Neural progenitor cell (in vitro differentiated cells): ENCODE measurements around the gene EVA1A. TPM values are rescaled to one million over a fixed set of nuclear protein-coding genes. Genes with fewer than 3 reads are reported as not detected.

Experiments used
- DNase-seq: peaks from one replicate; pipeline ENCODE4 v3.0.0-alpha.2; 2016; ENCODE audit warnings: low spot score
- H2AFZ ChIP-seq: fragments of 200-600 bp; sonication (generic); replicated peaks from 2 replicates; pipeline ENCODE4 v1.6.1; 2016; ENCODE audit warnings: antibody characterized with exemption
- H3F3A ChIP-seq: fragments of 200-600 bp; sonication (generic); 2 replicates; pipeline ENCODE4 v1.6.1; 2016; ENCODE audit warnings: antibody characterized with exemption, low read depth
- H3K27ac ChIP-seq: fragments of 200-600 bp; sonication (generic); 2 replicates; pipeline ENCODE4 v1.5.1; 2016; ENCODE audit warnings: mild to moderate bottlenecking
- H3K27me3 ChIP-seq: fragments of 200-600 bp; sonication (generic); 2 replicates; pipeline ENCODE4 v1.6.1; 2016; ENCODE audit warnings: mild to moderate bottlenecking, moderate library complexity
- H3K36me3 ChIP-seq: fragments of 200-600 bp; sonication (generic); 2 replicates; pipeline ENCODE4 v1.5.1; 2016
- H3K4me1 ChIP-seq: fragments of 200-600 bp; sonication (generic); 2 replicates; pipeline ENCODE4 v1.6.1; 2016; ENCODE audit warnings: mixed run types
- H3K4me2 ChIP-seq: fragments of 200-600 bp; sonication (generic); 2 replicates; pipeline ENCODE4 v1.6.1; 2016
- H3K4me3 ChIP-seq: fragments of 200-600 bp; sonication (generic); 2 replicates; pipeline ENCODE4 v1.5.1; 2016
- H3K79me2 ChIP-seq: fragments of 200-600 bp; sonication (generic); 2 replicates; pipeline ENCODE4 v1.6.1; 2016; ENCODE audit warnings: low read depth
- H3K9ac ChIP-seq: fragments of 200-600 bp; sonication (generic); 2 replicates; pipeline ENCODE4 v1.6.1; 2016
- H3K9me3 ChIP-seq: fragments of 200-600 bp; sonication (generic); 2 replicates; pipeline ENCODE4 v1.5.1; 2016; ENCODE audit warnings: low read depth
- H4K20me1 ChIP-seq: fragments of 200-600 bp; sonication (generic); 2 replicates; pipeline ENCODE4 v1.6.1; 2016; ENCODE audit warnings: low read depth
- H3K27ac Mint-ChIP-seq: 3 replicates; pipeline ENCODE4 v1.8.0; 2021; ENCODE audit warnings: mixed read lengths
- H3K27me3 Mint-ChIP-seq: 2 replicates; pipeline ENCODE4 v1.8.0; 2022; ENCODE audit warnings: low read depth, mild to moderate bottlenecking, inconsistent platforms, moderate library complexity, mixed read lengths; ENCODE audit not compliant: insufficient read depth
- H3K36me3 Mint-ChIP-seq: 3 replicates; pipeline ENCODE4 v1.8.0; 2021; ENCODE audit warnings: mixed read lengths
- H3K4me1 Mint-ChIP-seq: 3 replicates; pipeline ENCODE4 v1.8.0; 2021; ENCODE audit warnings: mixed read lengths
- H3K4me3 Mint-ChIP-seq: 3 replicates; pipeline ENCODE4 v1.8.0; 2021; ENCODE audit warnings: mild to moderate bottlenecking, moderate library complexity, mixed read lengths
- H3K9me3 Mint-ChIP-seq: 3 replicates; pipeline ENCODE4 v1.8.0; 2020; ENCODE audit warnings: mixed read lengths
- EZH2 ChIP-seq: fragments of 200-600 bp; sonication (generic); IDR thresholded peaks from 2 replicates; pipeline ENCODE4 v1.6.1; 2017; ENCODE audit warnings: antibody characterized with exemption, mild to moderate bottlenecking, moderate library complexity
- EZH2phosphoT487 ChIP-seq: fragments of 200-600 bp; sonication (generic); IDR thresholded peaks from 2 replicates; pipeline ENCODE4 v1.6.1; 2017; ENCODE audit warnings: antibody characterized with exemption
- total RNA-seq: library from RNA; depleted of rRNA; stranded (reverse); fragments of >200 nt; gene quantifications from 2 replicates; pipeline ENCODE4 v1.2.3, GENCODE V29; 2015; ENCODE audit warnings: low replicate concordance
- TF ChIP-seq, protein P1 (sequence below): fragments of 200-600 bp; sonication (generic); IDR thresholded peaks from 2 replicates; pipeline ENCODE4 v1.5.1; 2017; ENCODE audit warnings: antibody characterized with exemption, mild to moderate bottlenecking

EVA1A gene
- total RNA-seq, 1 donor from 2014 or later: 2.8 TPM

DNA sequence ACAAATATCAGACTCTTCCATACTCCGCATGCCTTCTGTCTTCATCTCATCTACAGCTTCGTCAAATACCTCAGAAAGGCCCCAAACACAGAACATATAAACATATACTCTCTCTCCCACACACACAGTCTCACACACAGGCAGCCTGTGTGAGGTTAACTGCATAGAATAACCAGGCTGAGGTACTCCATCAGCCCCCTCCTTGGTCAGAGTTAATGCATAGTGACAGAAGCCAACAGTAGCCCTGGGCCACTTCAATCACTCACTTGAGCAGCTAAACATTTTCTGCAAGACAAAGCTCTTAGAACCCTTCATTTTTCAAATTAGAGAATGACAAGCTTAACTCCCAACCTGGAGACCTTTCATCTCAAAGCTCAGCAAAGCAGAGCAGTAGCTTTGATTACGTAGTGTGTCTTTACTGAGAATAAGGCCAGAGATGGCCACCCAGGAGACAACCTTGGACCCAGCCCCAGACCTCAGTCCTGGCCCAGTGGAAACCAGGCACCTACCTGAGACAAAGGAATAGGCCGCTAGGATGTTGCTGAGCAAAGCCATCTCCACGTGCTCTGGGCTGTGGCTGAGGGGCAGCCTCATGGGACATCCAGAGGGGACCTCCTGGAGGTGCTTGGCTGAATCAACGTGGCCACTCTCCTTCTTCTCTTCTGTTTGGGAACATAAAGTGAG lies 43.0 kb downstream of the EVA1A start:
- no peaks in the 10 kb centered on the region for H4K20me1 ChIP-seq
- TF ChIP-seq, protein P1, sequence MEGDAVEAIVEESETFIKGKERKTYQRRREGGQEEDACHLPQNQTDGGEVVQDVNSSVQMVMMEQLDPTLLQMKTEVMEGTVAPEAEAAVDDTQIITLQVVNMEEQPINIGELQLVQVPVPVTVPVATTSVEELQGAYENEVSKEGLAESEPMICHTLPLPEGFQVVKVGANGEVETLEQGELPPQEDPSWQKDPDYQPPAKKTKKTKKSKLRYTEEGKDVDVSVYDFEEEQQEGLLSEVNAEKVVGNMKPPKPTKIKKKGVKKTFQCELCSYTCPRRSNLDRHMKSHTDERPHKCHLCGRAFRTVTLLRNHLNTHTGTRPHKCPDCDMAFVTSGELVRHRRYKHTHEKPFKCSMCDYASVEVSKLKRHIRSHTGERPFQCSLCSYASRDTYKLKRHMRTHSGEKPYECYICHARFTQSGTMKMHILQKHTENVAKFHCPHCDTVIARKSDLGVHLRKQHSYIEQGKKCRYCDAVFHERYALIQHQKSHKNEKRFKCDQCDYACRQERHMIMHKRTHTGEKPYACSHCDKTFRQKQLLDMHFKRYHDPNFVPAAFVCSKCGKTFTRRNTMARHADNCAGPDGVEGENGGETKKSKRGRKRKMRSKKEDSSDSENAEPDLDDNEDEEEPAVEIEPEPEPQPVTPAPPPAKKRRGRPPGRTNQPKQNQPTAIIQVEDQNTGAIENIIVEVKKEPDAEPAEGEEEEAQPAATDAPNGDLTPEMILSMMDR: no peak
- TF ChIP-seq EZH2 (no peak), EZH2phosphoT487 (no peak)
- DNase-seq: no peak
- H3K36me3 Mint-ChIP-seq: peaks cover 11% of the 10 kb centered on the region
- no peak overlapping the region for H3K27ac ChIP-seq
- H3K9me3 ChIP-seq: peaks cover 2% of the 10 kb centered on the region
- H3K9me3 Mint-ChIP-seq: peaks cover 5% of the 10 kb centered on the region
- no peak overlapping the region for H3K9ac ChIP-seq
- no peak overlapping the region for H2AFZ ChIP-seq
- H3K4me3 ChIP-seq: no peak overlapping the region
- H3K36me3 ChIP-seq: no peaks in the 10 kb centered on the region
- H3K79me2 ChIP-seq: no peaks in the 10 kb centered on the region
- peaks cover 3% of the 10 kb centered on the region for H3K27me3 Mint-ChIP-seq
- H3K4me2 ChIP-seq: no peak overlapping the region
- H3K4me1 Mint-ChIP-seq: no peaks in the 10 kb centered on the region
- H3F3A ChIP-seq: no peaks in the 10 kb centered on the region
- no peaks in the 10 kb centered on the region for H3K4me1 ChIP-seq
- H3K4me3 Mint-ChIP-seq: no peak overlapping the region
- no peak overlapping the region for H3K27ac Mint-ChIP-seq
- no peaks in the 10 kb centered on the region for H3K27me3 ChIP-seq

DNA sequence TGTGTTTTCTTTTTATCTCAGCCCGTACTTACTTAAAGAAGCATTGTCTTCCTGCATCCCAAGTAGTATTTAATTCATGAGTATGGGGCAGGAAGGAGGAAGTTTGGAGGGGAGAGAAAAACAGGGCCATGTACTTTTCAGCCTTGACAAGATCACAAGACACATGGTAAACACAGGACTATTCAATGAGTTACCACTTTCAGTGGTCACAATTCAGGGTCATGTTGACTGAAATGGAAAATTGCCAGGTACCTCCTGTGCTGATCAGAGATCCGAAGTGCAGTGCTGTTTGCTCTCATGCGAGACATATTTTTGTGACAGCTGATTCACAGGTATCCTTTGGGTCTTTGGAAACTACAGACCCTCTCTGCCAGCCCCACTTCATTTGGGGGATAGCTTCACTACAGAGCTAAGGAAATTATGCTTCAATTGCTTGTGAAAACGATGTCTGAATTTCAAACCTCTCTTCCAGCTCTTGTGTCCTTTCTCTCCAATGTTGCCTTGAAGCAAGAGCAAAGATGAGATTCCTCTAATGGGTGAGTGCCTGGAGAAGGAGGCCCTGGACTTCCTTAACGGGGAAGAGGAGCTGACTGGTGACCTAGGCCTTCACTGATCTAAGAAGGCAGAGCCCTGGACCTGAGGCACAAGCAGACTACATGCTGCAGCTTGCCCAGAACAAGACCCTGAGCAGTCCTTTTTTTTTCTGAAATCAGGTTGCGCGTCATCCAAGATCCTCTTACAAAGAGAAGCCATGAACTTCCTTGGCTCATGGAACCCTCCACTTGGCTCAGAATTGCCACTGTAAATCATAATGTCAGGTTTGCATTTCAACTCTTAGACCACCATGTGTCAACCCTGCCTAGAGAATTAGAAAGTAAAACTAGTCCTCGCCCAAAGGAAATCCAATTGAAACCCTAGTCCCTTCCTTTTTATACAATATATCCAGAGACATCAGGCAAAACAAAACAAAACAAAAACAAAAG lies 44.1 kb downstream of the EVA1A start:
- Mint-ChIP-seq H3K4me1 (no peaks in the 10 kb centered on the region), H3K27ac (no peak overlapping the region), H3K36me3 (peaks cover 15% of the 10 kb centered on the region), H3K4me3 (no peak overlapping the region), H3K27me3 (peaks cover 3% of the 10 kb centered on the region), H3K9me3 (peaks cover 8% of the 10 kb centered on the region)
- H3K9ac ChIP-seq: no peak overlapping the region
- H3K4me1 ChIP-seq: no peaks in the 10 kb centered on the region
- H3K27ac ChIP-seq: no peak overlapping the region
- H4K20me1 ChIP-seq: no peaks in the 10 kb centered on the region
- TF ChIP-seq, protein P1: no peak
- no peak for TF ChIP-seq EZH2phosphoT487
- no peak for TF ChIP-seq EZH2
- H3K4me2 ChIP-seq: no peak overlapping the region
- DNase-seq: no peak
- H3K27me3 ChIP-seq: no peaks in the 10 kb centered on the region
- H2AFZ ChIP-seq: no peak overlapping the region
- H3K79me2 ChIP-seq: no peaks in the 10 kb centered on the region
- no peaks in the 10 kb centered on the region for H3F3A ChIP-seq
- peaks cover 4% of the 10 kb centered on the region for H3K9me3 ChIP-seq
- H3K4me3 ChIP-seq: no peak overlapping the region
- no peaks in the 10 kb centered on the region for H3K36me3 ChIP-seq

DNA sequence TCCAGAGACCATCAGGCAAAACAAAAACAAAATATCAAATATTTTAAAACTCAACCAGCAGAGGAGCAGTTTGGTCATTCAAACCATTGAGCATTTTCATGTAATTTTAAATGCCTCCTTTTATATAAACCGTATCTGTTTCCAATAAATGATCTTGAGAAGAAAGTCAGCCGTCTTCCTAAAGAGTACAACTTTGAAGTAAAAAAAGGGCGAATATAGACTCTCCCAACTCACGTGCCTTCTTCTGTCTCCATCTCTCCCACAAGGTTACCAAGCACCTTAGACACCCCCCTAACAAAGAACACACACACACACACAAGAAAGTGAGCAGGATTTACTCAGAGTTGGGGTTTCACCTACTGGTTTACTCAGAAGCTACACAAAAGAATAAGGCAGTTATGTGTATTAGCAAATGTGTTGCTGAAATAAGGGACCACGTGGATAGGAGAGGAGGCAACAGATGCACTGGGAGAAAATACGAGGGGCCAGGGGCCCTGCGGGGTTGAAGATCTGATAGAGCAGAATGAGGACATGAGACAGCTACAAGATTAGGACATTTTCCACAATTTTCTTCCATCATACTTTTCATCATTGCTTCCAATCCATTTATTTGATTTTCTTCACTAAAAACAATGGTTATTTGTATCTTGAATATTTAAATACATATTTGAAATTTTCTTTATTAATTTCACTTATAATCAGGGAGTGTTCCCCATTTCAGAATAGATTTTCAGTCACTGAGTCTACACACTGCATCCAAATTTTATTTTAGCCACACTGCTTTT lies 45.0 kb downstream of the EVA1A start:
- H3K9me3 Mint-ChIP-seq: peaks cover 8% of the 10 kb centered on the region
- Histone ChIP-seq H2AFZ (no peak overlapping the region), H3K36me3 (no peaks in the 10 kb centered on the region), H3K4me2 (no peak overlapping the region), H3K27ac (no peak overlapping the region), H3K27me3 (no peaks in the 10 kb centered on the region), H4K20me1 (no peaks in the 10 kb centered on the region), H3F3A (no peaks in the 10 kb centered on the region), H3K9me3 (peaks cover 4% of the 10 kb centered on the region), H3K4me3 (no peak overlapping the region), H3K4me1 (no peaks in the 10 kb centered on the region), H3K79me2 (no peaks in the 10 kb centered on the region), H3K9ac (no peak overlapping the region)
- H3K36me3 Mint-ChIP-seq: peaks cover 15% of the 10 kb centered on the region
- H3K4me3 Mint-ChIP-seq: no peak overlapping the region
- no peak for DNase-seq
- H3K27me3 Mint-ChIP-seq: peaks cover 3% of the 10 kb centered on the region
- no peak for TF ChIP-seq EZH2
- TF ChIP-seq, protein P1: no peak
- no peak for TF ChIP-seq EZH2phosphoT487
- H3K4me1 Mint-ChIP-seq: no peaks in the 10 kb centered on the region
- H3K27ac Mint-ChIP-seq: no peak overlapping the region
